B cell (primary cell): ENCODE results near the gene CERCAM. TPM values are rescaled to one million over a fixed set of nuclear protein-coding genes. Genes with fewer than 3 reads are reported as not detected.

Experiments used
- ATAC-seq: fragments of 200-7000 bp; cut with Tn5 transposase; one replicate; pipeline ENCODE4 v1.10.0; 2021; ENCODE audit warnings: low read depth, mild to moderate bottlenecking, moderate number of reproducible peaks, moderate library complexity
- CTCF ChIA-PET: fragments of 350-600 bp; sonication (Branson Sonifier 250); formaldehyde crosslinking; loops from one replicate; lab custom pipeline; 2021; ENCODE audit warnings: antibody characterized with exemption, inconsistent platforms; lab: Charles Lee
- POLR2A ChIA-PET: fragments of 350-600 bp; sonication (Branson Sonifier 250); formaldehyde crosslinking; loops from one replicate; lab custom pipeline; 2021; ENCODE audit warnings: antibody characterized with exemption; lab: Charles Lee
- DNase-seq: peaks from one replicate; pipeline ENCODE4 v3.0.0; 2013
- H2AFZ ChIP-seq: 2 replicates; pipeline ENCODE4 v1.6.1; 2012; ENCODE audit warnings: mild to moderate bottlenecking, low read depth, low read length; ENCODE audit not compliant: insufficient read depth, poor library complexity, severe bottlenecking
- H3K27ac ChIP-seq, 2 donors: 1 replicate in 1 of 2; 2 replicates in 1 of 2; pipeline ENCODE4 v1.5.1; 2012 to 2013; ENCODE audit warnings: low read length in 2 of 2, mild to moderate bottlenecking in 2 of 2, moderate library complexity in 1 of 2
- H3K27me3 ChIP-seq, 4 experiments: fragments of 200-600 bp in 1 of 4; sonication (generic) in 1 of 4; replicated peaks in 1 of 4; 1 replicate in 2 of 4; 2 replicates in 2 of 4; pipeline versions ENCODE4 v1.6.1 to v1.7.0; 2013 to 2016; ENCODE audit warnings: low read length in 3 of 4, mild to moderate bottlenecking in 2 of 4, mixed read lengths in 1 of 4, moderate library complexity in 1 of 4; ENCODE audit not compliant: insufficient read depth in 4 of 4, control insufficient read depth in 3 of 4; ENCODE audit errors: control extremely low read depth in 1 of 4
- H3K36me3 ChIP-seq, 2 experiments: replicated peaks in 1 of 2; 1 replicate in 1 of 2; 2 replicates in 1 of 2; pipeline versions ENCODE4 v1.6.1 to v1.7.1; 2013; ENCODE audit warnings: low read length in 1 of 2; ENCODE audit not compliant: insufficient read depth in 2 of 2, control insufficient read depth in 1 of 2; ENCODE audit errors: control extremely low read depth in 1 of 2, extremely low read depth in 1 of 2
- H3K4me1 ChIP-seq, 2 donors: fragments of 200-600 bp in 1 of 2; sonication (generic) in 1 of 2; 1 replicate in 1 of 2; 2 replicates in 1 of 2; pipeline versions ENCODE4 v1.5.1 to v1.6.1; 2013 to 2017; ENCODE audit warnings: low read length in 2 of 2; ENCODE audit not compliant: control insufficient read depth in 2 of 2, insufficient read depth in 2 of 2
- H3K4me2 ChIP-seq: replicated peaks from 2 replicates; pipeline ENCODE3; 2012; ENCODE audit warnings: mild to moderate bottlenecking, low read depth, low read length; ENCODE audit not compliant: poor library complexity, severe bottlenecking
- H3K4me3 ChIP-seq, 5 experiments: fragments of 200-600 bp in 1 of 5; sonication (generic) in 1 of 5; 1 replicate in 3 of 5; 2 replicates in 2 of 5; pipeline versions ENCODE4 v1.5.1 to v1.7.0; 2011 to 2016; ENCODE audit warnings: low read length in 4 of 5, mild to moderate bottlenecking in 4 of 5, low read depth in 2 of 5, control low read depth in 1 of 5, moderate library complexity in 1 of 5; ENCODE audit not compliant: insufficient read depth in 1 of 5; ENCODE audit errors: control extremely low read depth in 1 of 5, extremely low read depth in 1 of 5
- H3K79me2 ChIP-seq: fragments of 200-600 bp; sonication (generic); one replicate; pipeline ENCODE4 v1.6.0; 2016; ENCODE audit warnings: low read length; ENCODE audit not compliant: control insufficient read depth, insufficient read depth
- H3K9ac ChIP-seq: fragments of 200-600 bp; sonication (generic); 2 replicates; pipeline ENCODE4 v1.6.1; 2017; ENCODE audit warnings: mild to moderate bottlenecking, low read length, moderate library complexity
- H3K9me3 ChIP-seq, 3 donors: one replicate each; pipeline versions ENCODE4 v1.6.1 to v1.7.1; 2013; ENCODE audit warnings: low read length in 2 of 3; ENCODE audit not compliant: control insufficient read depth in 2 of 3, insufficient read depth in 1 of 3; ENCODE audit errors: control extremely low read depth in 1 of 3
- H4K20me1 ChIP-seq: 2 replicates; pipeline ENCODE4 v1.6.0; 2012; ENCODE audit warnings: mild to moderate bottlenecking, low read length; ENCODE audit not compliant: insufficient read depth, control insufficient read depth, poor library complexity, severe bottlenecking
- H3K27ac Mint-ChIP-seq: one replicate; pipeline ENCODE4 v1.8.0; 2021; ENCODE audit warnings: mixed read lengths
- H3K27me3 Mint-ChIP-seq: one replicate; pipeline ENCODE4 v1.8.0; 2021; ENCODE audit warnings: mixed read lengths
- H3K4me1 Mint-ChIP-seq: one replicate; pipeline ENCODE4 v1.8.0; 2021; ENCODE audit warnings: mixed read lengths
- H3K4me3 Mint-ChIP-seq: one replicate; pipeline ENCODE4 v1.8.0; 2021; ENCODE audit warnings: mixed read lengths
- H3K9me3 Mint-ChIP-seq: one replicate; pipeline ENCODE4 v1.8.0; 2022; ENCODE audit warnings: mixed read lengths; ENCODE audit not compliant: insufficient read depth
- CTCF ChIP-seq: fragments of 200-600 bp; IDR thresholded peaks from one replicate; pipeline ENCODE4 v1.8.0; 2022; ENCODE audit warnings: antibody characterized with exemption, mild to moderate bottlenecking
- EZH2 ChIP-seq: IDR thresholded peaks from 2 replicates; pipeline ENCODE4 v1.6.1; 2012; ENCODE audit warnings: borderline replicate concordance, low read depth, mild to moderate bottlenecking, moderate library complexity, low read length; ENCODE audit not compliant: insufficient read depth, poor library complexity, severe bottlenecking
- WGBS: methylation state at CpG from one replicate; pipeline ENCODE4 v1.1.5; 2013; ENCODE audit warnings: missing lambda C conversion rate; ENCODE audit not compliant: insufficient coverage; 5-methylcytosine and 5-hydroxymethylcytosine counted together
- intact Hi-C: fragments of 100-400 bp; cut with micrococcal nuclease; formaldehyde crosslinking; loops from one replicate; pipeline ENCODE4 v1.10.0; 2022
- polyA plus RNA-seq: library from polyadenylated mRNA; depleted of rRNA; stranded (reverse); fragments of >200 nt; gene quantifications from 2 replicates; pipeline ENCODE4 v1.2.3, GENCODE V29; 2012
- total RNA-seq, 2 donors: library from RNA; stranded (reverse); fragments of 120-200 nt in 1 of 2; gene quantifications; 1 replicate in 1 of 2; 2 replicates in 1 of 2; pipeline versions ENCODE4 v1.2.3 to v1.2.4, GENCODE V29; 2013 to 2022

The CERCAM gene
- total and polyA plus RNA-seq, 2 donors (not counting 1 experiment from before 2014, with no cell fraction given), result 2.4 to 3.8 TPM

GRCh38 chr9:128406848-128407391 lies 13.7 kb upstream of the CERCAM start:
- H3K4me1 ChIP-seq, result no peaks in the 10 kb centered on the region
- Mint-ChIP-seq H3K4me3 (no peak overlapping the region), H3K27me3 (peaks cover 32% of the 10 kb centered on the region), H3K27ac (no peak overlapping the region), H3K9me3 (no peaks in the 10 kb centered on the region), H3K4me1 (no peaks in the 10 kb centered on the region)
- H3K4me2 ChIP-seq, result no peak overlapping the region
- H3K79me2 ChIP-seq, result no peaks in the 10 kb centered on the region
- DNase-seq (no peak), ATAC-seq (no peak)
- 76% methylated on average over 9 of the region's 9 CpGs for WGBS
- peaks cover 0 to 30% (median 3%) of the 10 kb centered on the region in 4 experiments for H3K27me3 ChIP-seq
- intact Hi-C loops, result no loop called here
- H3K9me3 ChIP-seq, result no peaks in the 10 kb centered on the region
- POLR2A ChIA-PET, result no interaction called here
- H2AFZ ChIP-seq, result no peak overlapping the region
- TF ChIP-seq CTCF (no peak), EZH2 (no peak)
- H3K4me3 ChIP-seq, result no peak overlapping the region
- CTCF ChIA-PET, result no interaction called here
- no peak overlapping the region for H3K27ac ChIP-seq
- H3K36me3 ChIP-seq, result no peaks in the 10 kb centered on the region
- H4K20me1 ChIP-seq, result no peaks in the 10 kb centered on the region
- no peak overlapping the region for H3K9ac ChIP-seq

- Mint-ChIP-seq H3K4me1 (no peaks in the 10 kb centered on the region), H3K4me3 (no peak overlapping the region), H3K27me3 (peaks cover 30% of the 10 kb centered on the region), H3K27ac (no peak overlapping the region), H3K9me3 (no peaks in the 10 kb centered on the region)
- intact Hi-C loops, result no loop called here
- POLR2A ChIA-PET, result no interaction called here
- no peak for DNase-seq
- 39% methylated on average over 22 of the region's 26 CpGs for WGBS
- peaks cover 0 to 41% (median 5%) of the 10 kb centered on the region in 4 experiments for H3K27me3 ChIP-seq
- ATAC-seq, result no peak
- H3K36me3 ChIP-seq, result no peaks in the 10 kb centered on the region
- peaks cover 0 to 4% (median 0%) of the 10 kb centered on the region in 3 donors for H3K9me3 ChIP-seq
- H3K4me3 ChIP-seq, result no peak overlapping the region
- CTCF ChIA-PET, result no interaction called here
- no peak overlapping the region for H3K27ac ChIP-seq
- no peak for TF ChIP-seq EZH2
- TF ChIP-seq CTCF, result no peak
- H3K9ac ChIP-seq, result no peak overlapping the region
- H4K20me1 ChIP-seq, result no peaks in the 10 kb centered on the region
- no peaks in the 10 kb centered on the region for H3K79me2 ChIP-seq
- no peaks in the 10 kb centered on the region for H3K4me1 ChIP-seq
- no peak overlapping the region for H3K4me2 ChIP-seq
- H2AFZ ChIP-seq, result no peak overlapping the region
Observed at GRCh38 chr9:128408963-128409431, 11.7 kb upstream of the CERCAM start.
